Activated T-helper 1 cell treated with anti-CD3 and anti-CD28 coated beads, Interleukin-2, amount 50 U/mL, for 16 hours (primary cell): ENCODE results near the gene TSSK1B.
"Not testable (repeated sequence)": the region's sequence is repeated elsewhere in the genome, so short reads cannot be mapped to it uniquely, and the experiment has no call there.

Experiments
- DNase-seq, 2 donors: peaks; one replicate each; pipeline ENCODE4 v3.0.0-alpha.2; 2020; ENCODE audit warnings: low read depth in 1 of 2, low spot score in 1 of 2

The TSSK1B gene

GRCh38 chr5:113397986-113398385 lies 36.8 kb downstream of the TSSK1B start:
- DNase-seq, result not testable (repeated sequence)

- no peak for DNase-seq
Measured at GRCh38 chr5:113397046-113397445, 37.7 kb downstream of the TSSK1B start.

- DNase-seq, result no peak
Measured at GRCh38 chr5:113394658-113395057, 40.1 kb downstream of the TSSK1B start.

- DNase-seq, result no peak
Measured at GRCh38 chr5:113390224-113390623, 44.6 kb downstream of the TSSK1B start.

DNA sequence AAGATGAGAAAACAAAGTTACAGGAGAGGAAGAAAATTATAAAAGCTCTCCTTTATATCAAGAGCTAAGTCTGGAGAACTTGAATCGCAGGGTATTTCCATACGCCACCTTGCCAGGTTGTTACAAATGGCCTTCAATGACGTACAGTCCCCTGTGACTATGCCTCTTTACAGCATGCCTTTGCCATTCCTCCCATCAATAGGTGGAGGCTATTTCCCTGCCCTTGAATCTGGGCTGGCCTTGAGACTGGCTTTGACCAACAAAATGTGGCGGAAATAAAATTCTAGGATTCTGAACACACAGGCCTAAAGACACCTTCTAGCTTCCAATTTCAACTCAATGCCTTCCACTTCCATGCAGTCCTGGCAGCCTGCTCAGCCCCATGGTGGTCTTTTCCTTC lies 45.7 kb downstream of the TSSK1B start:
- DNase-seq, result no peak

DNA sequence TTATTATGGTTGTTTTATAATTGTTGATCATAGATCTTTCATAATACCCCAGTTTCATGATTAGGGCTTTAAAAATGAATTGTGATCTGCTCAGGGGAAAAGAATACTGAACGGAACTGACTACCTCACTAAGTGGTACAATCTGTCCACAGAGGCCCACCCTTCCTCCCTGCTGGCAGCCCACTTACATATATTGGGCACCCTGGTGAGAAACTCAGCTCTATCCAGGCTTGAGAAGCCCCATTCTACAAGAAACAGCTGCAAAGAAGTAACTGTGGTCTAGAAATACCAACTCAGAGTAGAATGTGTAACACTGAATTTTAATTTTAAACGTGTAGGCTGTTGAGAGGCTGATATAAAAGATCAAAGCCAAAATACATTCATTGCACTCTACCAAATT lies 46.9 kb downstream of the TSSK1B start:
- no peak for DNase-seq

- DNase-seq, result no peak
Measured at GRCh38 chr5:113384782-113385285, 50.0 kb downstream of the TSSK1B start.

DNA sequence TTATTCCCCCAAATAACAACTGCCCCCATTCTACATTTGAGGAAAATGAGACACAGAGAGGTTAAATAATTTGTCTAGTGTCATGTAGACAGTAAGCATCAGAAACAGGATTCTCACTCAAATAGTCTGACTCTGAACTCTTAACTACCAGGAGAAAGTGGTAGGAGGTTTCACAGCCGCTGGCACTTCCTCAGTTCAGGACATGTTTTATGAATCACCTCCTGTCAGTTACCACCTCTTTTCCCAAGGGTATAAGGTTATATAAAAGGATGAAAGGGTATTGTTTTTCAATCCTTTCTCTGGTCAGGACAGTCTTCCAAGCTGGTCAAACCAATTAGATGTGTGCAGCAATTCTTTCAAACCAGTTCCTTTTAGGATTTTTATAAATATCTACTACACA lies 52.1 kb downstream of the TSSK1B start:
- DNase-seq, result no peak
